Transverse colon (tissue), 4 donors: ENCODE data around the gene TIAM1.

Source experiments
- CTCF ChIP-seq, 5 experiments: fragments of 200-600 bp in 3 of 5; fragments of 450-650 bp in 2 of 5; sonication (generic) in 3 of 5; IDR thresholded peaks; 1 replicate in 2 of 5; 2 replicates in 3 of 5; pipeline ENCODE4 v1.5.1; 2016 to 2017; ENCODE audit warnings: antibody characterized with exemption in 5 of 5, inconsistent platforms in 3 of 5, mild to moderate bottlenecking in 2 of 5, moderate library complexity in 1 of 5
- POLR2A ChIP-seq: fragments of 450-650 bp; IDR thresholded peaks from one replicate; pipeline ENCODE4 v1.6.1; 2016; ENCODE audit warnings: antibody characterized with exemption, mild to moderate bottlenecking, moderate library complexity
- POLR2AphosphoS5 ChIP-seq, 3 donors: sonication (generic); formaldehyde crosslinking; IDR thresholded peaks; one replicate each; pipeline ENCODE4 v1.6.1; 2016; ENCODE audit warnings: antibody characterized with exemption in 3 of 3

- no peak for TF ChIP-seq CTCF (IDR thresholded peaks at IDR 0.05)
- no peak for TF ChIP-seq POLR2AphosphoS5 (IDR thresholded peaks at IDR 0.05)
- TF ChIP-seq POLR2A, result no peak
Measured at GRCh38 chr21:31135531-31136184, 208.4 kb downstream of the TIAM1 start.
